Activated T-cell treated with anti-CD3 and anti-CD28 coated beads, Interleukin-2, amount 50 U/mL, for 72 hours (primary cell): ENCODE data around the gene GOLT1A. TPM values are rescaled to one million over a fixed set of nuclear protein-coding genes. Genes with fewer than 3 reads are reported as not detected.

Experiments
- ATAC-seq, 2 donors: fragments of 150-1000 bp; cut with Tn5 transposase; replicated peaks in 1 of 2; 2 replicates each; pipeline ENCODE4 v1.10.0; 2021; ENCODE audit warnings: moderate library complexity in 2 of 2, mild to moderate bottlenecking in 1 of 2
- DNase-seq, 2 donors: peaks; one replicate each; pipeline ENCODE4 v3.0.0; 2021 to 2022; ENCODE audit warnings: mixed read lengths in 1 of 2
- H3K27ac Mint-ChIP-seq: one replicate; pipeline ENCODE4 v1.8.0; 2022; ENCODE audit warnings: mild to moderate bottlenecking, moderate library complexity, mixed read lengths
- H3K27me3 Mint-ChIP-seq: one replicate; pipeline ENCODE4 v1.8.0; 2022; ENCODE audit warnings: low read depth, mixed read lengths
- H3K36me3 Mint-ChIP-seq, 2 donors: one replicate each; pipeline ENCODE4 v1.8.0; 2022; ENCODE audit warnings: mixed read lengths in 2 of 2, mild to moderate bottlenecking in 1 of 2; ENCODE audit not compliant: insufficient read depth in 2 of 2
- H3K4me1 Mint-ChIP-seq: one replicate; pipeline ENCODE4 v1.8.0; 2022; ENCODE audit warnings: low read depth, mixed read lengths
- H3K4me3 Mint-ChIP-seq, 2 donors: one replicate each; pipeline ENCODE4 v1.8.0; 2022; ENCODE audit warnings: mild to moderate bottlenecking in 2 of 2, mixed read lengths in 2 of 2, moderate library complexity in 2 of 2
- H3K9me3 Mint-ChIP-seq, 2 donors: one replicate each; pipeline ENCODE4 v1.8.0; 2022; ENCODE audit warnings: mixed read lengths in 2 of 2
- total RNA-seq, 2 donors: library from RNA; stranded (reverse); gene quantifications; one replicate each; pipeline ENCODE4 v1.2.3, GENCODE V29; 2022

GOLT1A gene
- total RNA-seq, 2 donors from 2014 or later, result 0.58 to 0.76 TPM

DNA sequence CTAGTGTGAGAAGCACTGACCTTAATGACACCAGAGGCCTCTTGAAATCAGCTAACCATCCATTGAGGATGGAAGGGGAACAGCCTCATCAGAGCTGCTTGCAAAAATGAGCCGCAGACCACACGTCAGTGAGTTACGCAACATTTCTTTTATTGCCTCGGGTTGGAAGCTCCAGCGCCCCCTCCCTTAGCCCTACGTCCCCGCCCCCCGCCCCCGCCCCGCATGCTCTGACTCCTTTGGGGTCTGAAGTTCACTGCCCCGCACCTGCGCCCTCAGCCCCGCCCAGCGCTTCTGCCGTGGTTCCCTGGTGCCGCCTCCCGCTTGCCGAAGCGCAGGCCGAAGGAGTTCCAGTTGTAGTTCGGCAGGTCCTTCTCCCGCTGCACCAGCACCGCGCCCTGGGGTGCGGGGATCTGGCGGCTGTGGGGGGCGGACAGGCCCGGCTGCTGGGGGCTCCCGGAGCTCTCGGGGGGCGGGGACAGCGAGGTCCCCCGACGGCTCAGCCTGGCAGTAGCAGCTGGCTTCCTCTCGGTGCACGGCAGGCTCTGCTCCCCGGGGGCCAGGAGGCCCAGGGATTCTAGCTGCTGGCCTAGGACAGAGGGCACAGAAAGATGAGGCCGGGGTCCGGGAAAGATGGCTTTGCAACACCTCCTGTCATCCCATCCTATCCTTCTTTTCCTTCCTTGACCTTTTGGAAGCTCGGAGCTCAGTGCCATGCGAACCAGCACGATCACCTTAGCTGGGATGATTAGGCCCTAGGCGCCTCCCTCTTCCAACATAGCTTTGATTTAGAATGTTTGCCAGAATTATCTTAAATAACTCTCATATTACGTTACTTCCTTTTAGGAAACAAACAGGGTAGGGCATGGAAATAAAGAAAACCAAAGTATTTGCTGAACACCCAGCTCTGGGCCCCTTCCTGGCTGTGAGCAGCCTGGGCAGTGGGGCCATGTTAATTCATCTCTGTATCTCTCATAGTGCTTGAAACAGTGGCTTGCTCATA is 23.3 kb downstream of the GOLT1A start:
- Mint-ChIP-seq H3K4me1 (peaks cover 27% of the 10 kb centered on the region), H3K4me3 (peak overlapping the region; percentile 35 to 71), H3K27me3 (peaks cover 60% of the 10 kb centered on the region), H3K9me3 (peaks cover 4 to 5% of the 10 kb centered on the region in 2 donors), H3K27ac (no peak overlapping the region), H3K36me3 (no peaks in the 10 kb centered on the region)
- DNase-seq (peak; percentile 12 to 44), ATAC-seq (peak; percentile 48 to 66)

DNA sequence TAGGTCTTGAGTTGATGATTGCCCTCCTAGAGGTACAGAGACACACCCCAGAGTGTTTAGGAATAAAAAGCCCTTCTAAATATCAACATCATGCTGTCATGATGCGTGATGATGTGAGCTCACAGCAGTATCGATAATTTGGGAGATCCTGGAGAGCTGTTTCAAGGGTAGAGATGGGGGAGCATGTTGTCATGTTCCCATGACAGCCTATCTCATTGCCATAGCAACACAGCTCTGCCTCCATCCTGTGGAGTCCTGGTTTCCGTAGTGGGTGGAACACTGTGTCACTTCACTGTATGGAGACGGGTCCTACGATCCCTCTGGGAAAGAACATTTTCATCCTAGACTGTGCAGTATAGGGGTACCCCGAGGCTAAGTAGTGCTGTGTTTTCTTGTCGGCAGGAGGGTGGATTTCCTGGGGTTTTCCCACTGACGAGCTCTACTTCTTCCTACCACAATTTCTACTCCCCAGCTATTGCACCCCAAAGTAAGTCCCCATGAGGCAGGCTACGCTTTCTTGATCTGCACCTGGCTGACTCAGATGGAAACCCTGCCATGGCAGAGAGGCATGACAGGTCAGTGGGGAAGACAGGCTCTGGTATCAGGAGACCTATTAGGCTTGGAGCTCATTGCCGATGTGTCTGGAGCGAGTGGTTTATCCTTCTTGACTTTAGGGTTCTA is 24.7 kb downstream of the GOLT1A start:
- DNase-seq, result peak in 1 of 2 donors; percentile 20
- ATAC-seq, result peak; percentile 30 to 67
- Mint-ChIP-seq H3K36me3 (no peaks in the 10 kb centered on the region), H3K27me3 (peaks cover 60% of the 10 kb centered on the region), H3K27ac (no peak overlapping the region), H3K9me3 (no peaks in the 10 kb centered on the region), H3K4me1 (peaks cover 21% of the 10 kb centered on the region), H3K4me3 (peak overlapping the region in 1 of 2 donors; percentile 71)

DNA sequence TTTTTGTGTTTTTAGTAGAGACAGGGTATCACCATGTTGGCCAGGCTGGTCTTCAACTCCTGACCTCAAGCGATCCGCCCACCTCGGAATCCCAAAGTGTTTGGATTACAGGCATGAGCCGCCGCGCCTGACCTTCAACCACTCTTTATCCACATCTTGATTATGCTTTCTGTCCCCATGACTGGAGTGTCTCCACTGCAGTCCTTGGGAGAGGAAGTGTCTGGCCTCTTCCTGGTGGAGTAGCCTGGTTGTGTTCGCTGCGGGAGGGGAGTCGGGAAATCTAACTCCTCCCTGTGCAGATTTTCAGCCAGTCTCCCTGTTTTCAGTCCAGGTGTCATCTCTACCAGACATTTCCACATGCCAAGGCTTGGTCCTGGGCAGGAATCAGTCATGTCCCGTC is 27.2 kb downstream of the GOLT1A start:
- no peak overlapping the region for H3K4me3 Mint-ChIP-seq
- no peak for ATAC-seq
- H3K9me3 Mint-ChIP-seq, result no peaks in the 10 kb centered on the region
- H3K27me3 Mint-ChIP-seq, result peaks cover 47% of the 10 kb centered on the region
- no peak for DNase-seq
- peaks cover 21% of the 10 kb centered on the region for H3K4me1 Mint-ChIP-seq
- no peaks in the 10 kb centered on the region for H3K36me3 Mint-ChIP-seq
- no peak overlapping the region for H3K27ac Mint-ChIP-seq

DNA sequence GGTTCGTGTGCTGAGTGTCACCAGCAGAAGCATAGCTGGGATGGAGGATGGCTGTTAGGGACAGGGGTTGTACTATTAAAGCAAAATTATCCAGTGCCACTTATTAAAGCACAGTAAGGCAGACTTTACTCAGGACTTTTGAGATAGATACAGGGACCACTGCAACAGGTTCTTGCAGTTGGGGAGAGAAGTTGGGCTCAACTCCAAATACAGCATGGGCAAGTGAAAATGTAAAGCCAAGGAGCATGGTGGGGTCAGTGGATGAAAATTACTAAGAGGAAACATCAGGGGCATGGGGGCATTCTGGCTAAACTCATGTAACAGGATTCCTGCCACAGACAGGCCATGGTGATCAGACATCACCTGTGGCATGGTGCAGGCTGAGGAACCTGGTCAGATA is 32.7 kb downstream of the GOLT1A start:
- H3K4me1 Mint-ChIP-seq, result no peaks in the 10 kb centered on the region
- H3K27me3 Mint-ChIP-seq, result no peaks in the 10 kb centered on the region
- no peak for ATAC-seq
- no peaks in the 10 kb centered on the region for H3K36me3 Mint-ChIP-seq
- DNase-seq, result no peak
- no peak overlapping the region for H3K4me3 Mint-ChIP-seq
- H3K9me3 Mint-ChIP-seq, result no peaks in the 10 kb centered on the region
- no peak overlapping the region for H3K27ac Mint-ChIP-seq

DNA sequence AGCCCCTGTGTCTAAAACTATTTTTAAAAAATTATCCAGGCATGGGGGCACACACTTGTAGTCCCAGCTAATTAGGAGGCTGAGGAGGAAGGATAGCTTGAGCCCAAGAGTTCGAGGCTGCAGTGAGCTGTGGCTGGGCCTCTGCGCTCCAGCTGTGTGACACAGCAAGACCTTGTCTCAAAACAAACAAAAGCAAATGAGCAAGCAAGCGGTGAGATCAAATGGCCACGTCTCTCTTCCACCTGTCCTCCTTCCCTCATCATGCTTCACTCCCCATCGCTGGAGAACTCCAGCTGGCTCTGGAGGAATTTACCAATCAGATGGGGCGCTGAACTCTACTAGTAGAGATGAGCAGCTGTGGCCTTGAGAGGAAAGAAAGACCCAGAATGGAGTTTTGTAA is 33.7 kb downstream of the GOLT1A start:
- no peaks in the 10 kb centered on the region for H3K9me3 Mint-ChIP-seq

DNA sequence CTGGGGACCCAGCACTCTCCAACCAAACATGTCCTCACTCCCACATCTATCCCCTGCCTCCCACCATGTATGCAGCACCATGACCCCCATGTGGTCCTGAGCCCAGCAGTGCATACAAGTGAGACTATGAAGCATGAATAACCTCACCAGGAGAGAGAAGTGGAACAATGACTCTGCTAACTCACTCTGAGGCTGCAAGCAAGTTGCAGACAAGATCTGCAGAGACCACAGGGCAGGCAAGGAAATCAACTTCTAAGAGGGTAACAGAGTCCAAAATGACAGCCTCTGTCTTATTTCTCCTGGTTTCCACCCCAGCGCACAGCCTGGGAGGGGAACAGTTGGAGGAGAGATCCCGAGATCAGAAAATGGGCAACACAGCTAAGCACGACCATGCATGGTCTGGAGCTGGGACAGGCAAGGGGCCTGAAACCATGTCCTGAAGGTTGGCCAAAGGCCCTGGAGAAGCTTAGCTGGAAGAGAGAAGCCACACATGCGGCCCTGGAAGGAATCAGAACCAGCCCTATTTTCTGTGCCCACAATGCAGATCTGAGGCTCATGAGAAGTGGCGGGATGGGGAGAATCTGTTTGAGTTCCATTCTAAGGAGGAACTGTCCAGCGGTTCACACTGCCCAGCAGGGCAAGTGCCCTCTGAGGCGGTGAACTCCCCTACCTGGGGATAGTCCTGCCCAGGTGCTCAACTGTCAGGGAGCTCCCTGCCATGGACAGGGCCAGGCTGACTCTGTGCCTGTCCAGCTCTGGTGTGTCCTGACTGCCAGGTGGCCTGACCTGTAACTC is 35.1 kb downstream of the GOLT1A start:
- Mint-ChIP-seq H3K36me3 (no peaks in the 10 kb centered on the region), H3K27ac (no peak overlapping the region), H3K27me3 (peaks cover 3% of the 10 kb centered on the region), H3K4me3 (no peak overlapping the region), H3K4me1 (no peaks in the 10 kb centered on the region), H3K9me3 (peaks cover 0 to 1% of the 10 kb centered on the region in 2 donors)
- ATAC-seq (no peak), DNase-seq (no peak)

More for the DNA sequence above, 33.7 kb downstream of the GOLT1A start:
- ATAC-seq (no peak), DNase-seq (no peak)
- H3K36me3 Mint-ChIP-seq, result no peaks in the 10 kb centered on the region
- H3K27me3 Mint-ChIP-seq, result no peaks in the 10 kb centered on the region
- no peak overlapping the region for H3K4me3 Mint-ChIP-seq
- H3K27ac Mint-ChIP-seq, result no peak overlapping the region
- no peaks in the 10 kb centered on the region for H3K4me1 Mint-ChIP-seq

DNA sequence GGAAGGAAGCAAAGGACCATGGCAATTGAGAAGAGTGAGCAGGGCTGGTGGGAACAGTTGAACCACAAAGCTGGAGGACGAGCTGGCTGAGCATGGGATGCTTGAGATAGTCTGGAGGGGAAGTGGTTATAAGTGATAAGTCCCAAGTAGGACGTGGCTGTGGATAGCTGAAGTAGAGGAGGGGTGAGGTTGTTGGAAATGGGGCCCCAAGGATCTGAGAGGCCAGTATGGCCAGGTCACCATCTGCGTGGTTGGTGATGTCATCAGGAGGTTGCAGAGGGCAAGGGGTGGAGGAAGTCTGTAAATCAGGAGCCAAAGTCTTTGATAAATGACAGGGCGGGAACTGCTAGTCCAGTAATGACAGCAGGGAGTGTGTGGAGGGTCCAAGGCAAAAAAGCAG is 36.7 kb downstream of the GOLT1A start:
- ATAC-seq (no peak), DNase-seq (no peak)
- no peak overlapping the region for H3K27ac Mint-ChIP-seq
- peaks cover 0 to 2% of the 10 kb centered on the region in 2 donors for H3K36me3 Mint-ChIP-seq
- peaks cover 0 to 2% of the 10 kb centered on the region in 2 donors for H3K9me3 Mint-ChIP-seq
- no peaks in the 10 kb centered on the region for H3K4me1 Mint-ChIP-seq
- H3K27me3 Mint-ChIP-seq, result peaks cover 6% of the 10 kb centered on the region
- H3K4me3 Mint-ChIP-seq, result no peak overlapping the region

DNA sequence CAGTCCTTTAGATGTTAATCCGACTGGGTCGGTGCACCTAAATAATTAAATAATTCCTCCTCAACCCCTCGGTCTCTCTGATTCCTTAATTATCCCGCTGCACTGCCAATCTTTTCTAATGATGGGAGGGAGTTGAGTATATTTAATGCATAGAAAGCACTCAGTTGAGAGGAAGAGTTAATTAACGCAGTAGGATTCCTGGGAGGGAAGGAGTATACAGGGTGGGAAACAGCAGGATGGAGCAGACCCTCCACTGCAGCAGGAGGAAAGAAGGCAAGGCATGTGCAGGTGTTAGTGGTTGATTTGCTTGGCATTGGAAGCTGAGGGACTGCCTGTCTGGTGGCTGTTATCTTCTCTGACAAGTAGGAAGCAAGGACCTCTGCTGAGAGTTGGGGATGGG is 37.7 kb downstream of the GOLT1A start:
- Mint-ChIP-seq H3K4me3 (no peak overlapping the region), H3K4me1 (no peaks in the 10 kb centered on the region), H3K36me3 (peaks cover 1 to 5% of the 10 kb centered on the region in 2 donors), H3K27me3 (peaks cover 6% of the 10 kb centered on the region), H3K9me3 (peaks cover 2 to 4% of the 10 kb centered on the region in 2 donors), H3K27ac (no peak overlapping the region)
- DNase-seq (no peak), ATAC-seq (no peak)

DNA sequence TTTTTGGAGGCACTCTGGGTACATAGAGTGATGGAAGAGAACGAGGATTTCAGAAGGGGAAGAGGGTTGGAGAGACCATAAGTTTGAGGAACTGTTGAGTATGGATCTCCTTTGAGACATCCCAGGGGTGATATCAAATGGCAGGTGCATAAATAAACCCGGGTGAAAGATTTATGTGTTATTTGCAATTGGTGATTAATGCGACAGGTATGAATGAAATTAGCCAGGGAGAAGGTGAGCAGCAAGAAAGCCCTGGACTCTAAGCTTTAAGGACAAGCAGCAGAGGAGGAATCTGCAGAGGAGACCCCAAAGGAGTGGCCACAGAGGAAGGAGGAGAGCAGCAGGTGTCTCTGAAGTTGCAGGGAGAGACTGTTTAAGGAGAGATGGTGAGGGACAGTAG is 38.8 kb downstream of the GOLT1A start:
- Mint-ChIP-seq H3K27me3 (peaks cover 6% of the 10 kb centered on the region), H3K4me1 (no peaks in the 10 kb centered on the region), H3K4me3 (no peak overlapping the region), H3K36me3 (peaks cover 1 to 7% of the 10 kb centered on the region in 2 donors), H3K27ac (no peak overlapping the region), H3K9me3 (peaks cover 5 to 8% of the 10 kb centered on the region in 2 donors)
- no peak for DNase-seq
- no peak for ATAC-seq

DNA sequence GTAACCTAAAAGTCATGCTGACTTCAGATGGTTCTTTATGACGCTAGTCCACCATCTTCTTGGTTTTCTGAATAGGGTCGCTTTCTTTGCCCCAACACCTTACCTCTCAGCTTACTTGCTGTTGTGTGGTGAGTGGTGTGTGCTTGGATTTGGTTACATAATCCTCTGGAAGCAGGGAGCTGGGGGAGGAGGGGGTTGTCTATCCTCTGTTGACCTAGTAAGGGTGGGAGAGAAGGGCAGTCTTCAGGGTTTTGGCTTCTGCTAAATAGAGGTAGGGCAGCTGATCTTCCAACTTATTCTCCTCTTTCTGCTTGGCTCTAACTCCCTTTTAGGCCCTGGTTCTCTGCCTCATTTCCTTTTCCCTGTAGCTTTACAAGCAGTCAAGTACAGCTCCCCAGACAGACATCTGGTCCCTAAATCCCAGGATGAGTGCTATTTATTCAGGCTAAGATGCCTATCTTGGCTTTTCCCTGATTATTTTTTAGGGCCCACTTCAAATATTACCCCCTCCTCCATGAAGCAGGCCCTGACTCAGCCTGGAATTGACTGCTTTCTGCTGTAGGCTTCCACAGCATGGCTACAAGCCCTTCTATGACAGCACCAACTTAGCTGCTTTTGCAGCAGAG is 41.3 kb downstream of the GOLT1A start:
- Mint-ChIP-seq H3K36me3 (peaks cover 1 to 10% of the 10 kb centered on the region in 2 donors), H3K27ac (no peak overlapping the region), H3K27me3 (peaks cover 6% of the 10 kb centered on the region), H3K9me3 (peaks cover 5 to 12% of the 10 kb centered on the region in 2 donors), H3K4me1 (no peaks in the 10 kb centered on the region), H3K4me3 (no peak overlapping the region)
- ATAC-seq (no peak), DNase-seq (no peak)

DNA sequence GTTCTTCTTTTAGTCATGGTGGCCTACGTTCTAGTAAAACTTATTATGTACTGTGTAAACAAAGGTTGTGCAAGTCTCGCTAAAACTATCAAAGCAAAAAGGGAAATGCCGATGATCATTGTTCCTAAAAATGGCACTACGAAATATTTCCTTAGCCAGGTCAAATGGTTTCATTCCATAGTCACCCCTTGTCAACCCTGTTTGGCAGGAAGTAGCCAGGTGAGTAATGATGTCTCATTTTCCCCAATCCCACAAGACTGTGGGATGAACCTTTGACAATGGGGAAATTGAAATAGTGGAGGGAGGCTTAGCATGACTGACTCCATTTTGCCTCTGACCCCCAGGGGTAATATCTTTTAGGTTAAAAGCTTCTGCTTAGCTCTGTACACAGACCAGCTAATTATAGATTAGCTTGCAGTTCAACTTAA is 42.0 kb downstream of the GOLT1A start:
- peaks cover 1 to 12% of the 10 kb centered on the region in 2 donors for H3K36me3 Mint-ChIP-seq
- H3K9me3 Mint-ChIP-seq, result peaks cover 5 to 14% of the 10 kb centered on the region in 2 donors
- DNase-seq, result no peak
- no peaks in the 10 kb centered on the region for H3K4me1 Mint-ChIP-seq
- ATAC-seq, result no peak
- H3K27me3 Mint-ChIP-seq, result peaks cover 6% of the 10 kb centered on the region
- H3K27ac Mint-ChIP-seq, result no peak overlapping the region
- H3K4me3 Mint-ChIP-seq, result no peak overlapping the region

DNA sequence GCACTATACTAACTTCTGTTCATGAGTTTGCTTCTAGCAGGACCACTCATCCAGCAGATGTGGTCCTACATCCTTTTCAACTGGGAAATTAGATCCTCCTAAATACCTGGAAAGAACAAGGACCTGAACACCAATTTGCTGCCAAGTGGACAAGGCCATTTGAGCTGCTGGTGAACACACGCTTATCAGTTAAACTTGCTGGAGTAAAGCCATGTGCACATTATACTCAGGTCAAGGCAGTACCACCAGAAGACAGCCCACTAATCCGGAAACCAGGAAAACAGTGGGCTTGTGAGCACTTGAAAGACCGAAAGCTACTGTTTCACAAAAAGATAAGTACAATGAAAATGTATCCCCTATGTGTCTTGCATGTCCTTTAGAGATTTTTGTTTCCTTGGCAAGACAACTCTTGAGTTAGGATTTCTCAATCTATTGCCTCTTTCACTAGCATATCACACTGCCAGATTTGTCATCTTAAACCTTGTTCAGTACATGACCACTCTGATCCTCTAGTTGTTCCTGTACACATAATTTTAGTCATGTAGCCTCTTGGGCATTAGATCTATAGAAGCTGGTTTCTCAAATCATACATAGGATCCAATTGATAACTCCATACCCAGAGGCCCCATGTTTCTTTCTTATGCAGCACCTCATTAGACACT is 43.2 kb downstream of the GOLT1A start:
- peaks cover 5 to 16% of the 10 kb centered on the region in 2 donors for H3K9me3 Mint-ChIP-seq
- no peaks in the 10 kb centered on the region for H3K4me1 Mint-ChIP-seq
- H3K4me3 Mint-ChIP-seq, result no peak overlapping the region
- no peak for ATAC-seq
- no peak for DNase-seq
- H3K27me3 Mint-ChIP-seq, result peaks cover 6% of the 10 kb centered on the region
- H3K36me3 Mint-ChIP-seq, result peaks cover 1 to 12% of the 10 kb centered on the region in 2 donors
- H3K27ac Mint-ChIP-seq, result no peak overlapping the region
